Stimulated activated CD4-positive, alpha-beta T cell treated with anti-CD3 and anti-CD28 coated beads, Interleukin-15, amount 100 ng/mL, for 24 hours (primary cell): ENCODE measurements around the gene PPP2R5B.

Source experiments
- DNase-seq: peaks from one replicate; pipeline ENCODE4 v3.0.0-alpha.2; 2020

PPP2R5B gene

GRCh38 chr11:64923944-64924909 lies at the start of gene PPP2R5B:
Gene PPP2R5B (plus strand): TSS chr11:64924689. CDS start chr11:64925735, 1,046 bp downstream.
- peak; percentile 92 for DNase-seq

- no peak for DNase-seq
Measured at GRCh38 chr11:64875369-64876228, 48.9 kb upstream of the PPP2R5B start.

- peak; percentile 66 for DNase-seq
Measured at GRCh38 chr11:64876229-64876750, 48.2 kb upstream of the PPP2R5B start.

- peak; percentile 42 for DNase-seq
Measured at GRCh38 chr11:64876835-64877341, 47.6 kb upstream of the PPP2R5B start.

- DNase-seq: peak; percentile 66
Measured at GRCh38 chr11:64877390-64878222, 46.9 kb upstream of the PPP2R5B start.

- no peak for DNase-seq
Measured at GRCh38 chr11:64878223-64878493, 46.3 kb upstream of the PPP2R5B start.

- peak; percentile 100 for DNase-seq
Measured at GRCh38 chr11:64878494-64879243, 45.8 kb upstream of the PPP2R5B start, which contains the start of gene EHD1. Gene EHD1 (minus strand): TSS chr11:64878621. CDS start chr11:64878464, 157 bp downstream.

GRCh38 chr11:64879244-64879900 lies 45.1 kb upstream of the PPP2R5B start:
- no peak for DNase-seq

- no peak for DNase-seq
Measured at GRCh38 chr11:64880240-64881001, 44.1 kb upstream of the PPP2R5B start.

GRCh38 chr11:64881476-64881875 lies 43.0 kb upstream of the PPP2R5B start:
- DNase-seq: no peak

GRCh38 chr11:64882243-64882642 lies 42.2 kb upstream of the PPP2R5B start:
- DNase-seq: no peak

GRCh38 chr11:64883575-64883974 lies 40.9 kb upstream of the PPP2R5B start:
- no peak for DNase-seq

GRCh38 chr11:64884019-64884418 lies 40.5 kb upstream of the PPP2R5B start:
- DNase-seq: no peak

GRCh38 chr11:64885367-64886286 lies 38.9 kb upstream of the PPP2R5B start:
- peak; percentile 48 for DNase-seq

GRCh38 chr11:64887234-64887756 lies 37.2 kb upstream of the PPP2R5B start:
- no peak for DNase-seq

- DNase-seq: peak; percentile 89
Measured at GRCh38 chr11:64887757-64888405, 36.6 kb upstream of the PPP2R5B start.

GRCh38 chr11:64888406-64888728 lies 36.1 kb upstream of the PPP2R5B start:
- no peak for DNase-seq
